Ramos (cell line): Measurements from ENCODE around the gene SMC1B.
"Not testable (repeated sequence)": the region's sequence is repeated elsewhere in the genome, so short reads cannot be mapped to it uniquely, and the experiment has no call there.

ENCODE experiments used
- in situ Hi-C: fragments of 300-500 bp; cut with MboI; formaldehyde crosslinking; loops from one replicate; pipeline ENCODE4 v1.14.3; 2022; ENCODE audit warnings: low sequenced_read_pairs; ENCODE audit not compliant: unreplicated experiment

Gene SMC1B

GRCh38 chr22:45329530-45329936 lies 83.9 kb downstream of the SMC1B start:
- in situ Hi-C loops = no loop called here

DNA sequence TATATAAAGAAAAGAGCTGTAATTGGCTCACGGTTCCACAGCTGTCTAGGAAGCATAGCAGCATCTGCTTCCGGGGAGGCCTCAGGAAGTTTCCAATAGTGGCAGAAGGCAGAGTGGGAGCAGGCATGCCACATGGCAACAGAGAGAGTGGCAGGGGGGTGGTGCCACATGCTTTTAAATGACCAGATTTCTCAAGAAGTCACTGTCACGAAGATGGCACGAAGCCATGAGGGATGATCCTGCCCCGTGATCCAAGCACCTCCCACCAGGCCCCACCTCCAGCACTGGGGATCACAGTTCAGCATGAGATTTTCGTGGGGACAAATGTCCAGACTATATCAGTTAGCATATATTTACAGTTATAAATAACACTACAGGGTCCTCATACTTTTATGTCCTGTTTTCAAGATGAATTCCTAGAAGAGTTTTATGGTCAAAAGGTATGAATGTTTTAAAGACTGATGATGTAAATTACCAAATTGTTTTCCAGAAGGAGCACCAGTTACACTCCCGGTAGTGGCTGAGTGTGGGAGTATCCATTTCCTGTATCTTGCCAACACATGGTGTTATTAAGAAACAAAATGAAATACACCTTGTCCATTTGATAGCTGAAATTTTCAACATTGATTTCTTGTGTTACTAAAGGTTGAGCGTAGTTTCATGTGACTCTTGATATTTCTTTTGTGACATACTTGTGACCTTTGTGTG lies 84.4 kb downstream of the SMC1B start:
- in situ Hi-C loops = no loop called here

- in situ Hi-C loops = not testable (repeated sequence)
Observed at GRCh38 chr22:45328261-45328660, 85.1 kb downstream of the SMC1B start.

DNA sequence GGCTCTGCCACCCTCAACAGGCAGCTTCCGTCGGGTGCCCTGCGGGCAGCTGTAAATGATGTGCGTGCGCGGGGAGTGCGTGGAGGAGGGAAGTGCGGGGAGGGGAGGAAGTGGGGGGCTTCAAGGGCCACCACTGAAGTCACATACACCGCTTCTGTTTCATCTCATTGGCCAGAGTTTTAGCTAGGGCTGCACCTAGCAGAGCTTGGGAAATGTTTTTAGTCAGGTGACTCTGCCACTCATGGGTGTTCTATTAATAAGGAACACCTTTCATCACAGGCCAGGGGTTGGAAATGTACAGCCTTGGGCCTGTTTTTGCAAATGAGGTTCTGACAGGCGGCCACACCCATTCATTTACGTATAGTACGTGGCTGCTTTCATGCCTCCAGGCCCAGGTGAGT lies 89.1 kb downstream of the SMC1B start:
- in situ Hi-C loops = no loop called here

DNA sequence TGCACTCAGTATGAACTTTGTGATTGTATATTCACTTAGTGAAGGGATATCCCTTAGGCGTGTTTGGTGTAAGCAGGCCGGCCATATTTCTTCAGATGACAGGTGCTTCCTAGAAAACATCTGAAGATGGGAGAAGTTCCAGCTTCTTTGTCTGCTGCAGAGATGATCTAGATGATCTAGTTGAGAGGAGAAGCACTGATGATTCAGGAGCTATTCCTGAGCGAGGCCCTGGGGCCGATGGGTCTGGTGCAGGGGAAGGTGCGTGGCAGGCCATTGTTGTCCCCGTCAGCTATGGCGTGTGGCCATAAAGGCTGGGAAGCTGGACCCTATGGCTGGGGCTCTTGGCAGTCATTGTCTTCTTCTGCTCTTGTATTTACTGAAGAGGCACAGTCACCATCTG lies 89.7 kb downstream of the SMC1B start:
- in situ Hi-C loops = no loop called here

DNA sequence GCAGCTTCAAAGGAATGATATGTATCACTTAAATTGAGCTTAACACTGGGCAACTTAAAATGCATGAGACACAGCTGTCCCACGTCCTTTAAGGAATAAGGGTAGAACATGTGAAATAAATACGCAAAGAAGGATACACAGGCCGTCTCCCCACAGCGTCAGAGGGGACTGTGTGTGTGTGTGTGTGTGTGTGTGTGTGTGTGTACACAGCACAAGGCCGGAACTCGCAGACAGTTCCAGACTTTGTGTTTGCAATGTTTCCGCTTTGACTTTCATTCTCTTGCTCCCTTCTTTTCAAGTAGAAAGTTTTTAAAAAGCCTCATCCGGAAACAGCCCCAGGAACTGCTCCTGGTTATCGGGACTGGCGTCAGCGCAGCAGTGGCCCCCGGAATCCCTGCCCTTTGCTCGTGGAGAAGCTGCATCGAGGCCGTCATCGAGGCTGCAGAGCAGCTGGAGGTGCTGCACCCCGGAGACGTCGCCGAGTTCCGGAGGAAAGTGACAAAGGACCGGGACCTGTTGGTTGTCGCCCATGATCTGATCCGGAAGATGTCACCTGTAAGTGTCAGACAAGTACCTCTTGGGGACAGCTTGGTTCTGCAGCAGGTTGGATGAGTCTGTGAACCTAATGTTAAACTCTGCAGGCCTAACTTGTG lies 90.4 kb downstream of the SMC1B start:
- in situ Hi-C loops = no loop called here

- in situ Hi-C loops = no loop called here
Observed at GRCh38 chr22:45321827-45322226, 91.6 kb downstream of the SMC1B start.

DNA sequence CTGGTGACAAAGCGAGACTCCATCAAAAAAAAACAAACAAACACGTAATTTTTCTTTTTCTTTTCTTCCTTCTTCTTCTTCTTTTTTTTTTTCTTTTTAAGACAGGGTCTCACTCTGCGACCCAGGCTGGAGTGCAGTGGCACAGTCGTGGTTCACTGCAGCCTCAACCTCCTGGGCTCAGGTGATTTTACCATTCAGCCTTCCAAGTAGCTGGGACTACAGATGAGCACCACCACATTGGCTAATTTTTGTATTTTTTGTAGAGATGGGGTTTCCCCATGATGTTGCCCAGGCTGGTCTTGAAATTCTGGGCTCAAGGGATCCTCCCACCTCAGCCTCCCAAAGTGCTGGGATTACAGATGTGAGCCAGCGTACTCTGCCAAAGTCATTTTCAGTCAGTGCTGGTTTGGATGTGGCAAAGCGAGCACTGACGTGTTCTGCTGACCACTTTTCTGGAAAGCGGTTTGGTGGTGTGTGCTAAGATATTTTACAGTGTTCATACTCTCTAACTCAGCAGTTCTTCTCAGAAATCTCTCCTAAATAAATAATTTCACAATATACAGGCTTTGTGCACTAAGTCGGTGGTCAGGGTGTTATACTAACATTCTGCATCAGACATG lies 92.9 kb downstream of the SMC1B start:
- in situ Hi-C loops = no loop called here

- in situ Hi-C loops = no loop called here
Observed at GRCh38 chr22:45319324-45319685, 94.1 kb downstream of the SMC1B start.

DNA sequence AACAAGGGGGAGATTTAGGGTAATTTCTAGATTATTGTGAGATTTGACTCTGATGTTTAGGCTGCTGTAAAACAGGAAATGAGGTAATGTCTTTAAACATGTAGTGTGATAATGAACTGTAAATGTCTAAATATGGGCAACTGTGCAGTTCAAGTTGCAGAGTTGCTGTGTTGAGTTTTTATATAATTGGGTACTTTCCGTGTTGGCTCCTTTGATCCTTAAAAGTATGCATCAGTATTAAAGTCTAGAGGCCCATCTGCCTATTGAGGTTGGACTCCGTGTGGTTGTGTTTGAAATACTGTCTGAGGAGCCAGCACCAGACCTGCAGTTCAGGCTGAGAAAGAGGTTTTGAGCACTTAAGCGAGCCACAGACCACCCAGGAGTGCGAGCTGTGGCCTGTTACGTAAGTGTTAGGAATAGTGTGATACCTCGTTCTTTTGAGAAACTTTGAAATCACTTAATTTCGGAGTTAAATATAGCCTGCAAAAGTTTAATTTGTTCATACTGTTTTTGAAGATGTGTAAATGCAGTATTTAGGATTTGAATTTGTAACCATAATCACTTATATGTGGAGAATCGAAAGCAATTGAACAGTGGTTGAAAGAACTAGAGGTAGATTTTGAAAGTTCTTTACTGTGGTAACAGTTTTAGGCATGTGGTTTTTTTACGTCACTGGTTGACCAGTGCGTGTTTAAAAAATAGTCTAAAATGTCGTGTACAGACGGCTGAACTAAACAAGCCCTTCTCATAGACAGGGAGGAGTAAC lies 94.7 kb downstream of the SMC1B start:
- in situ Hi-C loops = no loop called here

DNA sequence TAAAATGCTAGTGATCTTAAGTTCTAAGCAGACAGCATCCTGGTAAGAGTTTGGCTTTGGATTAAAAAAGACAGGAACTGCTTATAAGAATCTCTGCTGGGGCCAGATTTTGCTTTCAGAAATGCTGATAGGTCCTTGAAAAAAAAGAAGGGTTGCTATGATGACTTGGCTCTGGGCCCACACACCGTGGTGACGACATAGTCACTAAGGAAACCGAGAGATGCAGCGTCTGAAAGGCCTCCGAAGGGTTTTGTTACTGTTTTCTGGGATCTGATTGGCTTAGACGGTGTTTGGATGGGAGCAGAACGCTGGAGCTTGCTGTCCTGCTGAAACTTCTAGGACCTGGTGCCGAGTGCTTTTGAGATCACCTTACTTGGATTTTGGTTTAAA lies 95.2 kb downstream of the SMC1B start:
- in situ Hi-C loops = no loop called here

DNA sequence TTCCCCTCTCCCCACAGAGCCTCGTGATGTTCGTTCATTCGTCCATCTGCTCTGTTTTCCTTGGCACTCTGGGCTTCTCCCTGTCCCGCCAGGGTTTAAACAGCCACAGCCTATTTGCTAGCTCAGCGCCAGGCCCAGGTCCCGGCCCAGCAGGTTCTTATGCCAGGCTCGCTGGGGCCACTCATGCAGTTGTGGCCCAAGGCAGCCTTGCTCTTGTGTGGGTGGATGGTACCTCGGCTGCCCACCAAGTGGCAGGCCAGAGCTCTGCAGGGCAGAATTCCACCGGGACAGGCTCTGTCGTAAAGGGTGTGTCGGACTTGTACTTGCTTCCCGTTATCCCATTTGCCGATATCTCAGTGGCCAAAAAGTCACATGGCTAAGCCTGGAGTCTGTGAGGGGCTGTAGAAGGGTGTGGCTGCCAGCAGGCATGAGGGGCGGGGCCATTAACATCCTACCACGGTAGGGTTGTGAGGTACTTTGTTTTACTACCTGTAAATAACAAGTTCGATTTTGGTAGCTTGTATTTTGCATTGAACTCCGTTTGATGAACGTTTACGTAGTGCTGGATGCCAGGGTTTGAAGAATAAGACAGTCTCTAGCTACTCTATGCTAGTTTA lies 95.7 kb downstream of the SMC1B start:
- in situ Hi-C loops = no loop called here

DNA sequence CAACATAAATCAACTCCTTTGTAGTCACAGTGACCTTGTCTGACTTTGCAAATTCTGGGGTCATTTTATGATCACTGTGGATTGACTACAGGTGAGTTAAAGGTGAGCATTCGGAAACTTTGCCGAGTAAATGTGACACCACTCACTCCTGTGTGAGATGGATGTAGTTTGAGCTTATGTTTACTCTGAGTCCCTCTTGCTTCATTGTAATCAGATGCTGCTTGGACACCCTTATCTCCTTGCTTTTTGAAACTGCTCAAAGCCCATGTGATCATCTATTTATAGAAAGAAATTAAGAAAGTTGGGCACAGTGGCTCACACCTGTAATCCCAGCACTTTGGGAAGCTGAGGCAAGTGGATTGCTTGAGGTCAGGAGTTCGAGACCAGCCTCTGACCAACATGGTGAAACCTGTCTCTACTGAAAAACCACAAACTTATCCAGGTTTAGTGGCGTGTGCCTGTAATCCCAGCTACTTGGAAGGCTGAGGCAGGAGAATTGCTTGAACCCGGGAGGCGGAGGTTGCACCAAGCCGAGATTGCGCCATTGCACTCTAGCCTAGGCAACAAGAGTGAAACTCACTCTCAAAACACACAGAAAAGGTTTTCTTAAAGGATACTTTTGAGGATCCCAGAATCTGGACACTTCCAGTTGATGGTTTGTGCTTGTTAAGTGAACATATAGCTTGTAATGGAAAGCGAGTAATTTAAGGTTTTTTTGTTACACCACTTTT lies 96.4 kb downstream of the SMC1B start:
- in situ Hi-C loops = no loop called here

GRCh38 chr22:45314786-45315185 lies 98.6 kb downstream of the SMC1B start:
- in situ Hi-C loops = no loop called here

GRCh38 chr22:45314054-45314721 lies 99.2 kb downstream of the SMC1B start:
- in situ Hi-C loops = no loop called here

DNA sequence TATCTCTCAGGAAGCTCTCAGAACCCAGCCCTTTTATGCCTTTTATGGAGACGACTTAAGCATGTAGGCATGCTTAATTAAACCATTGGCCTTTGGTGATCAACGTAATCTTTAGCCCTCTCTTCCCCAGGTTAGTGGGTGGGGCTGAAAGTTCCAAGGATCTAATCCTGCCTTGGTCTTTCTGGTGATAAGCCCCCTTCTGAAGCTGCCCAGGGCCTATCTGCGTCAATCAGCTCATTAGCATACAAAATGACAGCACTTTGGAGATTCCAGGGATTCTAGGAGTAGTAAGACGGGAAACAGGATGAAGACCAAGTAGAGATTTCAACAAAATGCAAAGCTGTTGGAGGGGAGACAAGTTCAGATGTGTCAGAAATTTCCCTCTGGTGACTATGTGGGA lies 100.5 kb downstream of the SMC1B start:
- in situ Hi-C loops = no loop called here

DNA sequence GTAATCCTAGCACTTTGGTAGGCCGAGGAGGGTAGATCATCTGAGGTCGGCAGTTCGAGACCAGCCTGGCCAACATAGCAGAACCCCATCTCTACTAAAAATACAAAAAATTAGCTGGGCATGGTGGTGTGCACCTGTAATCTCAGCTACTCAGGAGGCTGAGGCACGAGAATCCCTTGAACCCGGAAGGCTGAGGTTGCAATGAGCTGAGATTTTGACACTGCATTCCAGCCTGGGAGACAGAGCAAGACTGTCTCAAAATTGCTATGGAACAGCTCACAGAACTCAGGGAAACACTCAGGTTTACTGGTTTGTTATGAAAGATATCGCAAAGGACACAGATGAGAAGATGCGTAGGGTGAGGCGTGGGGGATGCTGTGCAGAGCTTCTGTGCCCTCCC lies 101.0 kb downstream of the SMC1B start:
- in situ Hi-C loops = no loop called here

- in situ Hi-C loops = no loop called here
Observed at GRCh38 chr22:45310977-45311531, 102.3 kb downstream of the SMC1B start.

DNA sequence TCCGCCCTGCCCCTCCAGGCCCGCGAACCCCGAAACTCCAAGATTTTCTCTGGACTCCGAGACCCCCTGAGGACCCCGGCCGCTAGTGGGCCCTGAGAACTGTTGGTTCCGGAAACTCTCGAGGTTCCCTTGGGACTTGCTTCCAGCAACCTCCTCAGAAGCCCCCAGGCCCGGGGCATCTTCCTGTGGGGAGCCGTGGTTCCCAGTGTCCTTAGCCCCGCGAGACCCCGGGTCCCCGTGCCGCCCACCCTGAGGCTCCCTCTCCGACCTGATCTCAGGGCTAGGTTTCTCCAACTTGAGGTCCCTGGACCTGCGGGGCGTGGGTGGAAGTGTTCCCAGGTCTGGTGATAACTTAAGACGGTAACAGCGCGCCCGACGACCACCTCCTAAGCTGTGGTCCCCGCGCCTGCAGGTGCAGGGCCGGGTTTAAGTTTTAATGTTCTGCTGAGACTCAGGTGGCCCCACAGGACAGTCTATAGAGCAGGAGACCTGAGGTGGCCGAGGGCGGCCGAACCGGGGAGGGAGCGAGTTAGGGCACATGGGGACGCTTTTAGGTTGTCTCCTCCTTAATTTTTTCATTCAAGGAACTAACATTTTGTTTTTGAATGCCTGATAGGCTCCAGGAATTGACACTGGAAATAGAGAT lies 102.9 kb downstream of the SMC1B start:
- in situ Hi-C loops = no loop called here
